ENCODE results near the gene ZMIZ1. TPM values are rescaled to one million over a fixed set of nuclear protein-coding genes. Genes with fewer than 3 reads are reported as not detected.

Gene ZMIZ1
- polyA plus RNA-seq, 2 donors, result 29.2 to 29.7 TPM

DNA sequence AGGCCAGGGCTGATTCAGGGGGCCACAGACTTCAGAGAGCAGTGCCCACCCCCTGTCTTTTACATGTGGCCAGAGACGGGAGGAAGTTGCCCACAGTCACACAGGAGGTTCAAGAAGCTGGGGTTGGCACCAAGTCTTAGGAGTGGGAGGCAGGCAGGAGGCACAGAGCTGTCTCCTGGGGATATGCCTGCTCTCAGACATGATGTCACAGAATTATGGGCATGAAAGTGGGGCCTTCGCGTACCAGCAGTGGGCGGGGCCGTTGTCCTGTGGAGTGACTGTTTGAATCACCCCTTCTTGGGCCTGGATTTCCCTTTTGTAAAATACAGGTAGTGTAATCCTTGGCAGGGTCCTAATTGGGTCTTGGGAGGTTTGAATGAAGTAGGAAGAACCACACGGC, 197.3 kb downstream of the ZMIZ1 start:
- peaks cover 25 to 62% of the 10 kb centered on the region in 2 donors for H3K4me1 ChIP-seq (ENCODE audit: control insufficient read depth in 2 of 2, insufficient read depth in 2 of 2, low read length in 1 of 2)
- H3K9me3 ChIP-seq (ENCODE audit: control insufficient read depth in 2 of 2, insufficient read depth in 1 of 2, low read depth in 1 of 2, low read length in 1 of 2), result no peaks in the 10 kb centered on the region
- H3K36me3 ChIP-seq (ENCODE audit: control insufficient read depth in 2 of 2, insufficient read depth in 2 of 2, low read length in 1 of 2), result peaks cover 0 to 17% of the 10 kb centered on the region in 2 donors
- WGBS, 2 donors, result 50 to 51% methylated on average over 6 of the region's 6 CpGs
- H3K4me3 ChIP-seq (ENCODE audit: low read depth in 1 of 2, low read length in 2 of 2), result no peak overlapping the region
- no peaks in the 10 kb centered on the region for H3K27me3 ChIP-seq (ENCODE audit: control insufficient read depth in 1 of 2, insufficient read depth in 2 of 2, low read length in 2 of 2)
- peak overlapping the region; percentile 91 to 92 for H3K27ac ChIP-seq (ENCODE audit: low read depth in 2 of 2, low read length in 1 of 2)

- Histone ChIP-seq H3K4me3 (ENCODE audit: low read depth in 1 of 2, low read length in 2 of 2) (no peak overlapping the region), H3K36me3 (ENCODE audit: control insufficient read depth in 2 of 2, insufficient read depth in 2 of 2, low read length in 1 of 2) (peaks cover 0 to 17% of the 10 kb centered on the region in 2 donors), H3K27me3 (ENCODE audit: control insufficient read depth in 1 of 2, insufficient read depth in 2 of 2, low read length in 2 of 2) (no peaks in the 10 kb centered on the region), H3K4me1 (ENCODE audit: control insufficient read depth in 2 of 2, insufficient read depth in 2 of 2, low read length in 1 of 2) (peaks cover 19 to 56% of the 10 kb centered on the region in 2 donors), H3K27ac (ENCODE audit: low read depth in 2 of 2, low read length in 1 of 2) (peak overlapping the region; percentile 91 to 92), H3K9me3 (ENCODE audit: control insufficient read depth in 2 of 2, insufficient read depth in 1 of 2, low read depth in 1 of 2, low read length in 1 of 2) (no peaks in the 10 kb centered on the region)
- 51 to 56% methylated on average over 11 of the region's 11 CpGs for WGBS, 2 donors
Measured at GRCh38 chr10:79266543-79267312, 198.0 kb downstream of the ZMIZ1 start.

DNA sequence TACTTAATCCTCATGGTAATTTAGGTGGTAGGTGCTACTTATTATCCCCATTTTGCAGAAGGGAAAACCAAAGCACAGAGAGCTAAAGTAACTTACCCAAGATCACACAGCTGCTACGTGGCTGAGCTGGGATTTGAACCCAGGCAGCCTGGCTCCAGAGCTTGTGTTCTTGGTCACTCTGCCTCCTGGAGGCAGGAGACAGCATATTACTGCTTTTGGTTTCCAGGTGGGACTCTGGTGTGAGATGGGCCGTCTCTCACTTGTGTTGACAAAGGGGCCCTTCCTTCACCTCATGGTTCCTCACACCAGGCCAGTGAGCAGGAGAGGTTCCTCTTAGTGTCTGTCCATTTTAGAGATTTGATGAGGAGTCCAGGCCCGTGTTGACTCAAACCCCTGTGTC, 198.7 kb downstream of the ZMIZ1 start:
- H3K36me3 ChIP-seq (ENCODE audit: control insufficient read depth in 2 of 2, insufficient read depth in 2 of 2, low read length in 1 of 2), result peaks cover 0 to 20% of the 10 kb centered on the region in 2 donors

GRCh38 chr10:79268161-79268601, 199.4 kb downstream of the ZMIZ1 start:
- WGBS, 2 donors, result 69 to 72% methylated on average over 12 of the region's 12 CpGs
- no peaks in the 10 kb centered on the region for H3K9me3 ChIP-seq (ENCODE audit: control insufficient read depth in 2 of 2, insufficient read depth in 1 of 2, low read depth in 1 of 2, low read length in 1 of 2)
- no peak overlapping the region for H3K4me3 ChIP-seq (ENCODE audit: low read depth in 1 of 2, low read length in 2 of 2)
- peak overlapping the region in 1 of 2 donors; percentile 65 for H3K27ac ChIP-seq (ENCODE audit: low read depth in 2 of 2, low read length in 1 of 2)
- no peaks in the 10 kb centered on the region for H3K27me3 ChIP-seq (ENCODE audit: control insufficient read depth in 1 of 2, insufficient read depth in 2 of 2, low read length in 2 of 2)
- H3K36me3 ChIP-seq (ENCODE audit: control insufficient read depth in 2 of 2, insufficient read depth in 2 of 2, low read length in 1 of 2), result peaks cover 0 to 19% of the 10 kb centered on the region in 2 donors
- H3K4me1 ChIP-seq (ENCODE audit: control insufficient read depth in 2 of 2, insufficient read depth in 2 of 2, low read length in 1 of 2), result peaks cover 13 to 51% of the 10 kb centered on the region in 2 donors

More for the DNA sequence above, 198.7 kb downstream of the ZMIZ1 start:
- H3K27me3 ChIP-seq (ENCODE audit: control insufficient read depth in 1 of 2, insufficient read depth in 2 of 2, low read length in 2 of 2), result no peaks in the 10 kb centered on the region
- no peak overlapping the region for H3K4me3 ChIP-seq (ENCODE audit: low read depth in 1 of 2, low read length in 2 of 2)
- H3K4me1 ChIP-seq (ENCODE audit: control insufficient read depth in 2 of 2, insufficient read depth in 2 of 2, low read length in 1 of 2), result peaks cover 16 to 54% of the 10 kb centered on the region in 2 donors
- peak overlapping the region in 1 of 2 donors; percentile 65 for H3K27ac ChIP-seq (ENCODE audit: low read depth in 2 of 2, low read length in 1 of 2)
- WGBS, 2 donors, result 76 to 82% methylated on average over 3 of the region's 3 CpGs
- no peaks in the 10 kb centered on the region for H3K9me3 ChIP-seq (ENCODE audit: control insufficient read depth in 2 of 2, insufficient read depth in 1 of 2, low read depth in 1 of 2, low read length in 1 of 2)

GRCh38 chr10:79268742-79269141, 200.0 kb downstream of the ZMIZ1 start:
- peak overlapping the region in 1 of 2 donors; percentile 58 for H3K27ac ChIP-seq (ENCODE audit: low read depth in 2 of 2, low read length in 1 of 2)
- H3K36me3 ChIP-seq (ENCODE audit: control insufficient read depth in 2 of 2, insufficient read depth in 2 of 2, low read length in 1 of 2), result peaks cover 0 to 19% of the 10 kb centered on the region in 2 donors
- WGBS, 2 donors, result 71 to 78% methylated on average over 7 of the region's 7 CpGs
- H3K27me3 ChIP-seq (ENCODE audit: control insufficient read depth in 1 of 2, insufficient read depth in 2 of 2, low read length in 2 of 2), result no peaks in the 10 kb centered on the region
- H3K4me3 ChIP-seq (ENCODE audit: low read depth in 1 of 2, low read length in 2 of 2), result no peak overlapping the region
- peaks cover 13 to 50% of the 10 kb centered on the region in 2 donors for H3K4me1 ChIP-seq (ENCODE audit: control insufficient read depth in 2 of 2, insufficient read depth in 2 of 2, low read length in 1 of 2)
- no peaks in the 10 kb centered on the region for H3K9me3 ChIP-seq (ENCODE audit: control insufficient read depth in 2 of 2, insufficient read depth in 1 of 2, low read depth in 1 of 2, low read length in 1 of 2)

- H3K36me3 ChIP-seq (ENCODE audit: control insufficient read depth in 2 of 2, insufficient read depth in 2 of 2, low read length in 1 of 2), result peaks cover 0 to 19% of the 10 kb centered on the region in 2 donors
- 91 to 93% methylated on average over 6 of the region's 6 CpGs for WGBS, 2 donors
- no peaks in the 10 kb centered on the region for H3K27me3 ChIP-seq (ENCODE audit: control insufficient read depth in 1 of 2, insufficient read depth in 2 of 2, low read length in 2 of 2)
- H3K9me3 ChIP-seq (ENCODE audit: control insufficient read depth in 2 of 2, insufficient read depth in 1 of 2, low read depth in 1 of 2, low read length in 1 of 2), result no peaks in the 10 kb centered on the region
- H3K27ac ChIP-seq (ENCODE audit: low read depth in 2 of 2, low read length in 1 of 2), result peak overlapping the region in 1 of 2 donors; percentile 50
- no peak overlapping the region for H3K4me3 ChIP-seq (ENCODE audit: low read depth in 1 of 2, low read length in 2 of 2)
- peaks cover 18 to 50% of the 10 kb centered on the region in 2 donors for H3K4me1 ChIP-seq (ENCODE audit: control insufficient read depth in 2 of 2, insufficient read depth in 2 of 2, low read length in 1 of 2)
Measured at GRCh38 chr10:79269443-79269842, 200.7 kb downstream of the ZMIZ1 start.

DNA sequence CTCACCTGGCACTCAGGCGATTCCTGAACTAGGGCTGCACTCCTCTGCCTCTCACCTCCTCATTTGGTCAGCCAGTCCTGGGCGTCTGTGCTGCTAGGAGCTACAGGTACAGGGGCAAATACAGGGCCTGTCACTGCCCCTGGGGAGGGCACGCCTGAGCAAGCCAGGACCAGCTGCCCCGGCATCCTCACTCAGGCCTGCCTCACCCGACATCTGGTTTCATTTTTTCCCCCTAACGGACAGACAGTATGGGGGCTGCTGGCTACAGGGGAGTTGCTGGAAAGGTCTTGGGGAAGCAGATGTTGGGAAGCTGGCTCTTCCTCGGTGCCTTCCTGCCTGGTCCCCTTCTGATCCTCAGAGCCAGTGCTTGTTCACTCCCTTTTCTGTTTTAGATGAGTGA, 201.2 kb downstream of the ZMIZ1 start:
- no peak overlapping the region for H3K4me3 ChIP-seq (ENCODE audit: low read depth in 1 of 2, low read length in 2 of 2)
- H3K27me3 ChIP-seq (ENCODE audit: control insufficient read depth in 1 of 2, insufficient read depth in 2 of 2, low read length in 2 of 2), result no peaks in the 10 kb centered on the region
- no peaks in the 10 kb centered on the region for H3K9me3 ChIP-seq (ENCODE audit: control insufficient read depth in 2 of 2, insufficient read depth in 1 of 2, low read depth in 1 of 2, low read length in 1 of 2)
- H3K36me3 ChIP-seq (ENCODE audit: control insufficient read depth in 2 of 2, insufficient read depth in 2 of 2, low read length in 1 of 2), result peaks cover 0 to 19% of the 10 kb centered on the region in 2 donors
- H3K27ac ChIP-seq (ENCODE audit: low read depth in 2 of 2, low read length in 1 of 2), result peak overlapping the region; percentile 45 to 50
- WGBS, 2 donors, result 54 to 75% methylated on average over 7 of the region's 7 CpGs
- H3K4me1 ChIP-seq (ENCODE audit: control insufficient read depth in 2 of 2, insufficient read depth in 2 of 2, low read length in 1 of 2), result peaks cover 23 to 51% of the 10 kb centered on the region in 2 donors

- 79 to 80% methylated on average over 16 of the region's 16 CpGs for WGBS, 2 donors
- Histone ChIP-seq H3K27ac (ENCODE audit: low read depth in 2 of 2, low read length in 1 of 2) (peak overlapping the region; percentile 36 to 45), H3K4me1 (ENCODE audit: control insufficient read depth in 2 of 2, insufficient read depth in 2 of 2, low read length in 1 of 2) (peaks cover 25 to 52% of the 10 kb centered on the region in 2 donors), H3K27me3 (ENCODE audit: control insufficient read depth in 1 of 2, insufficient read depth in 2 of 2, low read length in 2 of 2) (no peaks in the 10 kb centered on the region), H3K4me3 (ENCODE audit: low read depth in 1 of 2, low read length in 2 of 2) (no peak overlapping the region), H3K9me3 (ENCODE audit: control insufficient read depth in 2 of 2, insufficient read depth in 1 of 2, low read depth in 1 of 2, low read length in 1 of 2) (no peaks in the 10 kb centered on the region), H3K36me3 (ENCODE audit: control insufficient read depth in 2 of 2, insufficient read depth in 2 of 2, low read length in 1 of 2) (peaks cover 0 to 17% of the 10 kb centered on the region in 2 donors)
Measured at GRCh38 chr10:79270466-79271246, 201.9 kb downstream of the ZMIZ1 start.

DNA sequence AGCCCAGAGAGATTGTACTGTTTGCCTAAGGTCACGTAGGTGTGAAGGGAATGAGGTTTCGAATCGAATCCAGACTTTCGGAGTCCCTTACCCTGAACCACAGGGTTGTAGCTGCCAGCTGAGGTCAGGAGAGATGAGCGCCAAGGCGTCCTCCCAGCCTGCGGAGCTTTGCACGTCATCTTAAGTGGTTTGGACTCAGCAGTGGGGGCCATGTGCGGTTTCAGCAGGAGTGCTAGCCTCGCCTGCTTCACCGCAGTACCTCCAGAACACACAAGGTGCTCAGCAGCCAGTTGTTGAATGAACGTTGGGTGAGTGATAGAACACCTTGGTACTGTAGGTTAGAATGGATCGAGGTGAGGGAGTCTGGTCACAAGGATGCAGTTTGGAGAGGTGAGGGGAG, 203.6 kb downstream of the ZMIZ1 start:
- H3K27me3 ChIP-seq (ENCODE audit: control insufficient read depth in 1 of 2, insufficient read depth in 2 of 2, low read length in 2 of 2), result no peaks in the 10 kb centered on the region
- H3K9me3 ChIP-seq (ENCODE audit: control insufficient read depth in 2 of 2, insufficient read depth in 1 of 2, low read depth in 1 of 2, low read length in 1 of 2), result no peaks in the 10 kb centered on the region
- peak overlapping the region in 1 of 2 donors; percentile 96 for H3K27ac ChIP-seq (ENCODE audit: low read depth in 2 of 2, low read length in 1 of 2)
- H3K4me1 ChIP-seq (ENCODE audit: control insufficient read depth in 2 of 2, insufficient read depth in 2 of 2, low read length in 1 of 2), result peaks cover 16 to 41% of the 10 kb centered on the region in 2 donors
- no peak overlapping the region for H3K4me3 ChIP-seq (ENCODE audit: low read depth in 1 of 2, low read length in 2 of 2)
- WGBS, 2 donors, result 86 to 90% methylated on average over 13 of the region's 13 CpGs
- peaks cover 0 to 24% of the 10 kb centered on the region in 2 donors for H3K36me3 ChIP-seq (ENCODE audit: control insufficient read depth in 2 of 2, insufficient read depth in 2 of 2, low read length in 1 of 2)

Data from esophagus (tissue), 2 donors.